GM21619 (cell line): ENCODE results near the gene BATF.

Experiments used
- ATAC-seq: cut with Tn5 transposase; IDR thresholded peaks from one replicate; pipeline ENCODE4 v1.9.1; 2021; ENCODE audit not compliant: unreplicated experiment

The BATF gene

DNA sequence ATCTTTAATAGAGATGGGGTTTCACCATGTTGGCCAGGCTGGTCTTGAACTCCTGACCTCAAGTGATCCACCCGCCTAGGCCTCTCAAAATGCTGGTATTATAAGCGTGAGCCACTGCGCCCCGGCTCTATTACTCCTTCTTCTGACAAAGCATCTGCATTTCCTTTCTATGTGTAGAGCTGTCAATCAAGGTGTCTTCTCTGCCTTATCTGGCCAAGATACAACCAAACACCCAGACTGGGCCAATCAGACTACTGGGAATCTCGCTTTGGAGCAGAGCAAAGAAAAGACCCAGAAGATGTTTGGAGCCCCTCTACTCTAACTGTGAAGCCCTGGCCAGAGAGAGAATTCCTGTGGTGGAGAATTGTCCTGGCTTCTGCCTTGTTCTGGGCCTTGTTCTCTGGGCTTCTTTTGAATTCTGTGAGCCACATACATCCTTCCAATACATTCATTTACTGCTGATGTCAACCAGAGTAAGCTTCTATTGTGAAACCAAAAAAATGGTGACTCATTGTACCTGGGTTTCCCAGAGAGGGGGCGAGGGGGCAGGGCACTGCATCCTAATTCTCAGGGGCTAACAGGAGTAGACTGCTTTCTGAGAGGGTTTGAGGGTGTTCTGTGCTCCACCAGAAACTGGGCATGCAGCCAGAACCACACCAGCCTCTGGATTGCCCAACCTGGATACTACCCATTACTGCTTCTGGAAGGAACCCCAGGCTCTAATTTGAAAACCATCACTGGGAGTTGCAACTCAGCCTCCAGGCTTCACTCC, 37.4 kb downstream of the BATF start:
- no peak for ATAC-seq

DNA sequence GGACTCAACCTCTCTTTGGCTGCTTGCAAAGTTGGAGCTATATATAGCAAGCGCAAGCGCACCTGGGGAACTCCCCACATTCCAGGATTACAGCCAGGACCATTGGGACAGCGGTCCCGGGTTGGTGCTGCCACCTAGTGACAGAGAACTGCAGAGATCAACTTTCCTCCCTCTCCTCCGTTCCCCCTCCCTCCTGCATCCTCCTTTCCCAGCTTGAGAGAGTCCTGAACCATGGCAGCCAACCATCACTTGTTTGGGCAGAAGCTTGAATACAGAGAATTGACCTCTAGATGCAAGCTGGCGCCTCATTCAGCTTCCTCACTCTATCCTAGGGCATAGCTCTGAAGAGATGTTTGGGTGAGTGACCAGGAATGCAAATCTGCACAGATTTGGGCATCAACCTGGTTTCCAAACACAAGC, 38.8 kb downstream of the BATF start:
- no peak for ATAC-seq

DNA sequence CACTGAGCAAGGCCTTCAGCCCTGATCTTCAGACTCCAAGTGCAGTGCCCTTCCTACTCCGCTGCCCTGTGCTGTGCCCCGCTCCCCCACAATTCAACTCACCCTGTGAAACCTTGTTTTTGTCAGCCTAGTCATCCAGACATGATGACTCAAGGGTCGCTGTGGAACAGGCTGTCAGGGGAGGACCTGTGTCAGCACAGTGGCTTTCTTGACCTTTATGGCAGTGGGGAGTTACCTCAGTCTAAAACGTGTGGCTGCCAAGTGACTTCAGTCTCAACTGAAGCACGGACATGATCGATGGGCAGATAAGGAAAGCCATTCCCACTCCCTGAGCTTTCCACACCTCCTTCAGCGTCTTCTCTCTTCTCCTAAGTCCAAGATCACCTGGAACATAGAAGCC, 39.8 kb downstream of the BATF start:
- ATAC-seq: no peak

DNA sequence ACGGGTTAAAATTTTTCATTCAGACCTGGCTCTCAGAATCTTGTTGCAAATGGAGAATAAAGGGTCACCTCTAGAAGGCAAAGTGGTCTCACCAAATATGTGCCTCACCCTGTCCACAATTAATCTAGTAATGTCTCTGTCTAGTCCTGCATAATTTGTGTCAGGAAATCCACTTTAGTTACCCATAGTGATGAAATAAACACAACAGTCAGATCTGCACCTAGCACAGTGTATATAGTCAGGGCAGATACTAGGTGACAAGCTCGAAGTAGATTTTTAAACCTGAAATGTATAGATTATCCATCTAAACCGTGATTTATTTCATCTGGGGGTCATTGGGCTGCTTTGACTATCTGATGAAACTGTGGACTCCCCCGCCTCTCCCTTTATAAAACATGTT, 40.2 kb downstream of the BATF start:
- ATAC-seq: no peak

DNA sequence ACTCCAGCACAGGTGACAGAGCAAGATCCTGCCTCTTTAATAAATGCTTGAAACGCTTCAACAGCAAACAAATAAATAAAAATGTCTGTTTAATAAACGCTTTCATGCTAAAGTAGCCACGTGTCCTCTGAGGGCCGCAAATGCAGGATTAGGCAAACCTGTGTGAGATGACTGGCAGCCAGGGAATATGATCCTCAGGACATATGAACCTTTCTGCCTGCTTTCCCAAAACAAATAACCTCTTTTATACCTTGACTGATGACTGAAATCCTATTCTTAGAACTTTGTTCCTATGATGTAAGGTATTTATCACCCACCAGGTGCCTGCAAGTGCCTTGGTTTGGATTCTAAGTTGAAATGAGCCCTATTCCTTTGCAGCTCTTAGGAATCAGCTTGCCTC, 41.7 kb downstream of the BATF start:
- no peak for ATAC-seq

DNA sequence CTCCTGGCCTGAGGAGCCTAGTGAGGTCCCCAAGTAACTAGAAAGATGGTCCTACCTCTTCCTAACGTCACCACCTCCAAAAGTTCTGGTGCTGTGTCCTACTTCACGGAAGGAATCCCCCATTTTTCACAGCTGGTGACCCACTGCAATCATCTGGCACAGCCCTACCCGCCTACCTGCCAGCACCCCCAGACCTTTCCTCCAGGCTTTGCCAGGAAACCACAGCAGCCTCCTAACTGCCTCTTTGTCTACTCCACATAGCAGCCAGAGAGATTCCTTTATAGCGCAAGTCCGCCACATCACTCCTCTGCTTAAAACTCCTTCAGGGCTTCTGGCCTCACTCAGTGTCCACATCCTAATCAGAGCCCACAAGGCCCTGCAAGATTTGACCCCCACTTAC, 42.8 kb downstream of the BATF start:
- no peak for ATAC-seq

DNA sequence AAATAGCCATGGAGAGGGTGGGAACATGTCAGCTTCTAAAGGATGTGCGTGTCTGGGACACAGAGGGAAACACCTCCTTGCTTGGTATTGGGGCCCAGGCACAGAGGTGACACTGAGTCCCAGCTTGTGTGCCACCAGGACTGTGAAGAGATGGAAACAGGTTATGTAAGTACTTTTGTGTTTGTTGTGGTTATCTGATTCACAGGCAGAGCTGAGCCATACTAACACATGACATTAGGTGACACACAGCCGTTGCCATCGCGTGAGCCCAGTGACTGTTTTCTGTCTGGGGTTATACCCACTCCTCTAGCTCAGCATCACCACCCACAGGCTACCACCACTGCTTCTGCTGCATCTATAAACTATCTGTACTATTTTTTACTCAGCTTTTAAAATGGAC, 44.1 kb downstream of the BATF start:
- no peak for ATAC-seq

DNA sequence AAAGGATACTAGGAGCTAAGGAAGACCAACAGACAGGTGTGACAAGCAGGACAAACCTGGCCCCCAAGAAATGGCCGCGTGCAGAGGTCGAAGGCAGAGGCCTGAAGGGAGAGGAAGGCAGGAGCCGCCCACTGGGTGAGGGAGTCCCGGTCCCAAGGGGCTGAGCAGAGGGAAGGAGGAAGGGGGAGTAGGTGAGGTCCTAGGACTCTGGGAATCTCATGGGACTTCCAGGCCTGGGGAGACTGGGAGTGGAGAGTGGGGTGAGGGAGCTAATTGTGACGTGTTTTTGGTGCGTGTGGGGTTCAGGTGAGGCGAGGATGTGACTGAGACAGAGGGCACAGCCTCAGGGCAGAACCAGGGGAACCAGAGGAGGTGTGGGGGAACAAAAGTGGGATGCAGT, 44.5 kb downstream of the BATF start:
- ATAC-seq: no peak

DNA sequence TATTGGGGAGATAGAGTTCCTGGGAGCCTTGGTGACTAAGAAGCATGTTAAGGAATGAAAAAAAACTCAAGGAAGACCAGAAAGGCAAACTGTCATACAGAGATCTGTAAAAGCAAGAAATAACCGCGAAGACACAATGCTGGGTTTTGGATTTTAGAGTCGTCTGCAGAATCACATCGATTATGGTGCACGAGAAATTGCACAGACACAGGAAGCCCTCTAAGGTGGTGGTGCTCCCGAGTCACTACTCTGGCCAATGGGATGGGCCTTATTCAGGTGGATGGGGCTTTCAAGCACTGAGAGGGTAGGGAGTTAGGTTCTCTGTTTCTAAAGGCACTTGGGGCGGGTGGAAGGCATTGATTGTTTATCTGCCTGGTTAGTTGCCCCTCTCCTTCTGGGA, 45.9 kb downstream of the BATF start:
- no peak for ATAC-seq

DNA sequence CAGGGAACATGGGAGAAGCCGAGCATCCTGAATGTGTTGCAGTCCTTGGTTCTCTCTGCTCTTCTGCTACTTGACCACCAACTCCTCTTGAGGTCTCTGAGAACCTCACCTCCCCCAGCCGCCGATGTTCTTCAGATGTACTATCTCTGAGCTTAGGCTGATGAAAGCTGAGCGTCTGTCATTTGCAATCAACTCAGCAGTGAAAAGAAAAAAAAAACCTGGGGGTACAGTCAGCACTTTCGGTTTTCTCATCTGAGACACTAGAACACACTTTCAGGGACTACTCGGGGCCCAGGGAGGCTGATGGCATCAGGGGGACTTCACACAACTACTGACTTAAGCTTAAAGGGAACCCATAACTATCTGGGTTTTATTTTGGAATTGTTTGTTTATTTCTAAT, 46.5 kb downstream of the BATF start:
- ATAC-seq: no peak

DNA sequence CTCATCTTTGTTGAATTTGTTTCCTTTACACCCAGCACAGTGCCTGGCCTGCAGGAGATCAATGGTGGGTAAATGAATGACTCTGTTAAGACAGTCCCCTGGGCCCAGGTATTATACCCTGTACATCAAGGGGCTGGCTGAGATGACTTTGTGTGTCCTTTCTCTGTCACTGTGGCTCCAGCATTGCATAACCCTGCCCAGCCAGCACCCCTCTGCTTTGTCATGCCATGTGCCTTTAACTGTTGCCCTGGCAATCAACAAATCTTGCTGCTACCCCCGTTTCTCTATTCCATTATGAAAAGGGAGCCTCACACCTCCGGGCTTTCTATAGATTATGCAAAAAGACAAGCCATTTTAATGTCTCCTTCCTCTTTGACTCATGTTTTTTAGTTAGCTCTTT, 48.5 kb downstream of the BATF start:
- ATAC-seq: no peak

DNA sequence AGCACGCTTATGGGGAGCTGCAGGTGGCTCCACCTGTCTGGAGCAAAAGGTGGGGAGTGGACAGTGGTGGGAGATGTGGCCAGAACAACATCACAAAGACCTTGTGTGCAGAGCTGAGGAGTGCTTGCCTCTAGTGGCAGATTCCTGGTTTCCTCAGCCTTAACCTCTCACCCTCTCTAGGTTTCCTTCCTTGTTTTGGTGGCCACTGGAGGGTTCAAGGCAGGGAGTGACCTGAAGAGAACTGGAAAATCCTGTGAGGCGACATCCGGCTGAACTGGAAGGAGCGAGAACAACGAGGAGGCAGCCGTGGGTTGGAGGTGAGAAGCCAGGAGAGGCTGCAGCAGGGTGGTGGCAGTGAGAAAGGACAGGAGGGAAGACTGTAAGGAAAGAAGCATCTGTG, 49.8 kb downstream of the BATF start:
- no peak for ATAC-seq

DNA sequence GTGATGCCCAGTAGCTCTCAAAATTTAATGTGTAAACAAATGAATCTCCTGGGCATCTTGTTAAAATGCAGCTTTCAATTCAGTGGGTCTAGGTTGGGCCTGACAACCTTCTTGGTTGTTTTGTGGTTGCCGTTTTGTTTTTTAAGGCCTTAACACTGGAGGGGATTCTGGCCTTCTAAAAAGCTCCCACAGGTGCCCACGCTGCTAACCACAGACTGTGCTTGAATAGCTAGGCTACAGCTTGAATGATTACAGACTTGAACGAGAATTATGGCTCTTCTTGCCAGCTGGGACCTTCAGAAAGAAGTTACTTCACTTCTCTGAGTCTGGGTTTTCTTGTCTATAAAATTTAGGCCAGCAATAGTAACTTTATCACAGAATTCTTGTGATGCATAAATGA, 54.8 kb downstream of the BATF start:
- no peak for ATAC-seq

DNA sequence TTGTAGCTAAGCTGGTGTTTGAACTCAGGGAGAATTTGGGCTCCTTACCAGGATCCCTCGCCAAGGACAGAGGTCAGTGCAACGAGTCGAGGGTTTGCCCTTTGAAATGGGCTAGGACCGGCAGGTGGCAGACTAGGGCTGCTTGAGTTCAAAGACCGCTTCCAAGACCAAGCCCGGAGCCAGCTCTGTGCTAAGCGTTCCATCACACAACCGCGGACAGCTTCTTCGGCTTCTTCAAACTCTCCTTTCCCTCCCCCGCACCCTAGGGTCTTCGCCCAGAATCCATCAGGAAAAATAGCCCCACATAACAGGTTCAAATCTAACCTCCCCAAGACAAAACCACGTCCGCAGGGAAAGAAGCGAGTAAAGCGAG, 55.4 kb downstream of the BATF start:
- ATAC-seq: peak; percentile 82

DNA sequence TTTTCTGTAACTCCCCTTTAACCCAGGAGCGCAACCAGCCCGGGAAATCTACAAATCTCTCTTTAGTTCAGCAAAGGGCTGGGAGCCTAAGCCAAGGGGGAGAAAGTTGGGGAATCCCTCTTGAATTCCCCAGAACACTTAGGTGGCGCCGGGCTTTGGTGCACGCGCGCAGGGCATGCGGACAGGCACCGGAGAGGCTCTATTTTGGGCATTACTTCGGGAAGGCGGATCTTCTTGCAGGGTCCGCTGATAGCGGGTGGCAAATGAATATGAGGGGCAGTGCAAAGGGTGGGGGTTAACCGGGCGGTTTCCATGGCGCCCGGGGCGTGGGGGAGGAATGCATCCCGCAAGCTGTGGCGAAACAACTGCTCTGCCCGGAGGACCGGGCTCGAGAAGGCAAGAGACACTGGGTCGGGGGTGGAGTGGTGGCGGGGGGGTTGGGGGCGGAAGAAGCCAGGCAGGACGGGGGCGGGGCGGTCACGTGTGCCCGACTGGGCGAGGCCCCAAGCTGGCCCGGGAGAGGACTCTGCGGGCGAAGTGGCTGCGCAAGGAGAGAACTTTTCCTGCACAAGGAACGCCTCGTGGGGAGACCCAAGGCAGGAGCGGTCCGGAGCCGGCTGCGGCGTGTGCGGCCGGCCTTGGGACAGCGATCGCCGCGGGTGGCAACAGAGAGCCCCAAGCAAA, 56.0 kb downstream of the BATF start, which contains the start of gene FLVCR2:
TSS of gene FLVCR2 (plus strand) at position 519 of the 684 bp plus-strand sequence. CDS start 353 bp downstream, outside the sequence.
- peak; percentile 48 for ATAC-seq

DNA sequence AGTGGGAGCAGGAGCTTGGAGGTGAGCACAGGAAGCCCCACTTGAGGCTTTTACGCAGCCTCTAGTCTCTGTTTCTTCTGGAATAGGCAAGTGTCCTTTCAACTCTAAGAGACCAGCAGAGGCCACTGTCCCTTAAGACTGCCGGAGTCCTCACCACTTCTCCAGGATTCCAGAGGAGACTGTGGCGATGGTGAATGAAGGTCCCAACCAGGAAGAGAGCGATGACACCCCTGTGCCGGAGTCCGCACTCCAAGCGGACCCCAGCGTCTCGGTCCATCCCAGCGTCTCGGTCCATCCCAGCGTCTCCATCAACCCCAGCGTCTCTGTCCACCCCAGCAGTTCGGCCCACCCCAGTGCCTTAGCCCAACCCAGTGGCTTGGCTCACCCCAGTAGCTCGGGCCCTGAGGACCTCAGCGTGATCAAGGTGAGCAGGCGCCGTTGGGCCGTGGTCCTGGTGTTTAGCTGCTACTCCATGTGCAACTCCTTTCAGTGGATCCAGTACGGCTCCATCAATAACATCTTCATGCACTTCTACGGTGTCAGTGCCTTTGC, 56.6 kb downstream of the BATF start:
- peak; percentile 11 for ATAC-seq

DNA sequence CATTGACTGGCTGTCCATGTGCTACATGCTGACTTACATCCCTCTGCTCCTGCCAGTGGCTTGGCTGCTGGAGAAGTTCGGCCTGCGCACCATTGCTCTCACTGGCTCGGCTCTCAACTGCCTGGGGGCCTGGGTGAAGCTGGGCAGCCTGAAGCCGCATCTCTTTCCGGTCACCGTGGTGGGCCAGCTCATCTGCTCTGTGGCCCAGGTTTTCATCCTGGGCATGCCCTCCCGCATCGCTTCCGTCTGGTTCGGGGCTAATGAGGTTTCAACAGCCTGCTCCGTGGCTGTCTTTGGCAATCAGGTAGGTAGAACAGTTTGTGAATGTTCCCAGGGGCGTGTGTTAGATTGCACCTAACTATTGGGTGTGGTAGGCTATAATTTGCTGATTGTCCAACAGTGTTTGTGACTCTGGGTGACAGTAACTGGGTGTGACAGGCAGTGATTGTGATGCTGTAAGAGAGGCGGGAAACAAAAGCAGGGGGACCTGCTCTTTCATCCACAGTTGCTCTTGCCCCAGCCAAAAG, 57.1 kb downstream of the BATF start:
- ATAC-seq: no peak

DNA sequence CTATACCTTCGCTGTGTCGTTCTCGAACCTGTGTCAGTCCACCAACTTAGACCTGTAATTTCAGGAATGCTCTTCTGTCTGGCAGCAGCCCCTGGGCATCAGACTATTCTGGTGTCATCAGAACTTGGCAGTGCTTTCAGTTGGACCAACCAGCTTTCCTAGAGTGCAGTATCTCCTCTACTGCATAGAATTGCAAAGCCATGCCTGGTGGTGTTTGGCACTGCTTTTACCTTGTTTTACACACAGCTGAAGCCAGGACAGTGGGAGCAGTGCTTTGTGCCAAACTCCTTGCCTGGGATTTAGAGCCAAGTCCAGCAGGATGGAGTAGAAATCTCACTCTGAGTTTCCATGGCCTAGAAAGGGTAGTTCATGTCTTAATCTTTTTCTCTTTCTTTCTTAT, 57.6 kb downstream of the BATF start:
- ATAC-seq: no peak

DNA sequence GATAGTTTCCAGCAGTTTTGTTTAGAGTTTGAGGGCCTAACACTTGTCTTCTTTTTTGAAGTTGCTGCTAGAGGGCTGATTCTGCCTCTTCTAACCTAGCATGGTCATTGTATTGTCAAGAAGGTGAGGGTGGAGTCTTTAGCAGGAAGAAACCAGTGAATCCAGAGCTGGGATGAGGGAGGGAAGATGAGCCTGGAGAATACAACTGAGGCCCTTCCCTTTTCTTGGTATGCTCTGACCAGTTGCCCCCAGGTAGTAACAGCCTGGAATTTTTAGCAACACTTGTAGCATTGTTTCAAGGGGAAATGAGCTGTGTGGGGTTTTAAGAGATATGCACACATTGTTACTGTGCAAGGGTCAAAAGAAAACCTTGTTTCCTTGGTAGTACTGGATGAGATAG, 65.1 kb downstream of the BATF start:
- no peak for ATAC-seq

DNA sequence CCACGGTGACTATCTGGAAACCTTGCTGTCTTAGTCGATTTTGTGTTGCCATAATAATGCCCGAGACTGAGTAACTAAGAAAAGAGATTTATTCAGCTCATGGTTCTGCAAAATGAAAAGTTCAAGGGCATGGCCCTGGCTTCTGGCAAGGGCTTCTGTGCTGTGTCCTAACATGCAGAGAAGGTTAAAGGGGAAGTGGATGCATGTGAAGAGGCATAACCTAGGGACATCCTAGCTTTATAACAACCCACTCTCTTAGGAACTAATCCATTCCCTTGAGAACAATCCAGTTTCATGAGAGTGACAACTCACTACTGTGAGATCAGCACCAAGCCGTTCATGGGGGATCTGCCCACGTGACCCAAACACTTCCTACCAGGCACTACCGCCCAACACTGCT, 67.7 kb downstream of the BATF start:
- ATAC-seq: no peak

DNA sequence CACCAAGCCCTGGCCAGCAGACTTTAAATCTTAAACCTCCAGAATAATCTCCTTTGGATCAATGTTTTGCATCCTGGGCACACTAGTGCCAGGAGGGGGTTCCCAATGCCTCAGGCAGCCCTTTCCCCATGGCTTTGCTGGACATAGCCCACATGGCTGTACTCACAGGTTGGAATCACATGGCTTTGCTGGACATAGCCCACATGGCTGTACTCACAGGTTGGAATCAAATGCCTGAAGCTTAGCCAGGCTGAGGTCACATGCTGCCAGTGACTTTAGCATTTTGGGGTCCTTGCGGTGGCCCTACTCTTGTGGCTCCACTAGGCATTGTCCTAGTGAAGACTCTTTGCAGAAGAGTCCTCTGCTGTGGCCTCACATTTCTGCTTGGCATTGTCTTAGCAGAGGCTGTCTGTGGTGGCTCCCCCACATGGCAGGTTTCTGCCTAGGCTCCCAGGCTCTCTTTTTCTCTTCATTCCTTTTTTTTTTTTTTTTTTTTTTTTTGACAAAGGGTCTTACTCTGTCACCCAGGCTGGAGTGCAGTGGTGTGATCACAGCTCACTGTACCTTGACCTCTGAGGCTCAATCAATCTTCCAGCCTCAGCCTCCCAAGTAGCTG, 69.2 kb downstream of the BATF start:
- no peak for ATAC-seq
